Measurements from ENCODE around the gene CPED1. TPM values are rescaled to one million over a fixed set of nuclear protein-coding genes. Genes with fewer than 3 reads are reported as not detected.

Gene CPED1
- total RNA-seq, 1 experiment from 2014 or later, result 0.13 TPM

GRCh38 chr7:121262969-121263368 lies 274.5 kb downstream of the CPED1 start:
- Histone ChIP-seq H3T11ph (ENCODE audit: low read length) (no peak overlapping the region), H3K18ac (ENCODE audit: insufficient read length, low read depth, low read length) (no peak overlapping the region), H4K5ac (ENCODE audit: insufficient read length, low read depth, low read length) (no peak overlapping the region), H2AK5ac (ENCODE audit: insufficient read length, low read length) (no peak overlapping the region), H3K23ac (ENCODE audit: insufficient read length, low read depth, low read length) (no peak overlapping the region), H3K9ac (ENCODE audit: extremely low read depth, insufficient read length, low read length) (no peak overlapping the region), H3K79me1 (ENCODE audit: insufficient read depth, low read depth, low read length, poor library complexity, severe bottlenecking) (no peaks in the 10 kb centered on the region), H2AFZ (ENCODE audit: low read length) (no peak overlapping the region), H4K91ac (ENCODE audit: insufficient read length, low read depth, low read length) (no peak overlapping the region), H3K56ac (ENCODE audit: insufficient read length, low read depth, low read length) (no peak overlapping the region), H2BK20ac (ENCODE audit: low read depth, low read length, poor library complexity, severe bottlenecking) (no peak overlapping the region), H2BK120ac (ENCODE audit: low read depth, low read length, poor library complexity, severe bottlenecking) (no peak overlapping the region), H3K14ac (ENCODE audit: insufficient read depth, low read length) (no peak overlapping the region), H3K23me2 (ENCODE audit: insufficient read length, low read depth, low read length, poor library complexity, severe bottlenecking) (no peaks in the 10 kb centered on the region), H3K4me2 (ENCODE audit: insufficient read depth, insufficient read length, low read length) (no peak overlapping the region), H3K27ac (ENCODE audit: insufficient read length, low read depth, low read length) (no peak overlapping the region), H3K9me3 (ENCODE audit: control insufficient read depth, low read depth, low read length) (no peaks in the 10 kb centered on the region), H3K79me2 (ENCODE audit: insufficient read depth, low read length) (no peaks in the 10 kb centered on the region), H4K8ac (replicated peaks; ENCODE audit: insufficient read length, low read depth, low read length) (no peak overlapping the region), H3K27me3 (ENCODE audit: insufficient read depth, low read length) (no peaks in the 10 kb centered on the region), H4K20me1 (ENCODE audit: control insufficient read depth, insufficient read depth, insufficient read length) (no peaks in the 10 kb centered on the region), H2BK15ac (ENCODE audit: low read depth, low read length) (no peak overlapping the region), H3K4me1 (ENCODE audit: insufficient read depth, low read length) (peaks cover 5% of the 10 kb centered on the region; the same call in 1 of the 2 replicates), H3K4ac (ENCODE audit: low read depth, low read length) (no peak overlapping the region), H2BK5ac (ENCODE audit: insufficient read length, low read length) (no peak overlapping the region), H2BK12ac (ENCODE audit: insufficient read length, low read depth, low read length) (no peak overlapping the region)
- no peaks in the 10 kb centered on the region for H3K9me3 Mint-ChIP-seq
- peak; percentile 35 for DNase-seq
- peak overlapping the region in 2 of 3 experiments; percentile 15 to 78; a peak in 3 of 7 replicates for H3K27ac Mint-ChIP-seq
- TF ChIP-seq, protein P1, sequence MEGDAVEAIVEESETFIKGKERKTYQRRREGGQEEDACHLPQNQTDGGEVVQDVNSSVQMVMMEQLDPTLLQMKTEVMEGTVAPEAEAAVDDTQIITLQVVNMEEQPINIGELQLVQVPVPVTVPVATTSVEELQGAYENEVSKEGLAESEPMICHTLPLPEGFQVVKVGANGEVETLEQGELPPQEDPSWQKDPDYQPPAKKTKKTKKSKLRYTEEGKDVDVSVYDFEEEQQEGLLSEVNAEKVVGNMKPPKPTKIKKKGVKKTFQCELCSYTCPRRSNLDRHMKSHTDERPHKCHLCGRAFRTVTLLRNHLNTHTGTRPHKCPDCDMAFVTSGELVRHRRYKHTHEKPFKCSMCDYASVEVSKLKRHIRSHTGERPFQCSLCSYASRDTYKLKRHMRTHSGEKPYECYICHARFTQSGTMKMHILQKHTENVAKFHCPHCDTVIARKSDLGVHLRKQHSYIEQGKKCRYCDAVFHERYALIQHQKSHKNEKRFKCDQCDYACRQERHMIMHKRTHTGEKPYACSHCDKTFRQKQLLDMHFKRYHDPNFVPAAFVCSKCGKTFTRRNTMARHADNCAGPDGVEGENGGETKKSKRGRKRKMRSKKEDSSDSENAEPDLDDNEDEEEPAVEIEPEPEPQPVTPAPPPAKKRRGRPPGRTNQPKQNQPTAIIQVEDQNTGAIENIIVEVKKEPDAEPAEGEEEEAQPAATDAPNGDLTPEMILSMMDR (conservative IDR thresholded peaks at IDR 0.05), result no peak
- no peak overlapping the region for H3K4me3 Mint-ChIP-seq
- peaks cover 14 to 19% of the 10 kb centered on the region in 2 experiments for H3K4me1 Mint-ChIP-seq
- H3K27me3 Mint-ChIP-seq (ENCODE audit: low read depth), result no peaks in the 10 kb centered on the region
- no peaks in the 10 kb centered on the region for H3K36me3 Mint-ChIP-seq (ENCODE audit: insufficient read depth in 1 of 3, low read depth in 3 of 3)
- no CpG with 5 or more reads among the region's 1 CpG for WGBS (ENCODE audit: extremely low coverage, insufficient read length, low lambda C conversion rate)

Measured in H9 (cell line).